GM20000 (cell line): ENCODE measurements around the gene LDLR.
"Not testable (repeated sequence)": the region's sequence is repeated elsewhere in the genome, so short reads cannot be mapped to it uniquely, and the experiment has no call there.

ENCODE experiments used
- DNase-seq: peaks from one replicate; pipeline ENCODE4 v3.0.0; 2012; ENCODE audit warnings: low spot score
- CTCF ChIP-seq: IDR thresholded peaks from 2 replicates; pipeline ENCODE4 v1.5.1; 2012; ENCODE audit warnings: mild to moderate bottlenecking, control low read depth; ENCODE audit errors: extremely low read depth, missing control alignments

The LDLR gene

GRCh38 chr19:11138601-11139300 lies 49.5 kb downstream of the LDLR start:
- DNase-seq, result no peak
- no peak for TF ChIP-seq CTCF

GRCh38 chr19:11140023-11140538 lies 50.8 kb downstream of the LDLR start:
- DNase-seq, result not testable (repeated sequence)

- DNase-seq, result no peak
- TF ChIP-seq CTCF, result no peak
Measured at GRCh38 chr19:11140896-11141295, 51.6 kb downstream of the LDLR start.

GRCh38 chr19:11141937-11142527 lies 52.8 kb downstream of the LDLR start:
- DNase-seq, result no peak
- no peak for TF ChIP-seq CTCF

- TF ChIP-seq CTCF, result no peak
- no peak for DNase-seq
Measured at GRCh38 chr19:11142528-11143171, 53.4 kb downstream of the LDLR start.

- DNase-seq, result no peak
- no peak for TF ChIP-seq CTCF
Measured at GRCh38 chr19:11145536-11145924, 56.3 kb downstream of the LDLR start.

GRCh38 chr19:11148001-11148400 lies 58.7 kb downstream of the LDLR start:
- no peak for TF ChIP-seq CTCF
- no peak for DNase-seq
